Kidney (tissue), 14 donors: Measurements from ENCODE around the gene LRRC75A. TPM values are rescaled to one million over a fixed set of nuclear protein-coding genes. Genes with fewer than 3 reads are reported as not detected.
A peak's percentile ranks its signal among the peaks of the same experiment; 100 is the strongest.
"Not testable (repeated sequence)": the region's sequence is repeated elsewhere in the genome, so short reads cannot be mapped to it uniquely, and the experiment has no call there.

Experiments
- DNase-seq, 5 donors: peaks; one replicate each; pipeline ENCODE4 v3.0.0-alpha.2; 2013 to 2020
- FAIRE-seq: peaks from 2 replicates; lab custom pipeline; 2012; peaks lifted over from hg19 to GRCh38; lab: Jason Lieb, UNC
- H3K27ac ChIP-seq, 2 donors: one replicate each; pipeline ENCODE4 v1.7.0; 2013; ENCODE audit warnings: low read depth in 2 of 2, low read length in 2 of 2, inconsistent platforms in 1 of 2
- H3K27me3 ChIP-seq: one replicate; pipeline ENCODE4 v1.7.1; 2013; ENCODE audit warnings: low read length, inconsistent platforms; ENCODE audit not compliant: control insufficient read depth, insufficient read depth
- H3K36me3 ChIP-seq, 3 donors: one replicate each; pipeline versions ENCODE4 v1.7.0 to v1.7.1; 2013; ENCODE audit warnings: low read length in 3 of 3, control low read depth in 1 of 3, inconsistent platforms in 1 of 3; ENCODE audit not compliant: insufficient read depth in 3 of 3, control insufficient read depth in 2 of 3
- H3K4me1 ChIP-seq, 3 donors: one replicate each; pipeline versions ENCODE4 v1.7.0 to v1.7.1; 2013; ENCODE audit warnings: low read length in 3 of 3, inconsistent platforms in 1 of 3, low read depth in 1 of 3; ENCODE audit not compliant: control insufficient read depth in 2 of 3, insufficient read depth in 2 of 3
- H3K4me3 ChIP-seq, 3 donors: one replicate each; pipeline versions ENCODE4 v1.7.0 to v1.8.1; 2013; ENCODE audit warnings: low read length in 3 of 3, control low read depth in 1 of 3, inconsistent platforms in 1 of 3
- H3K9ac ChIP-seq, 3 donors: one replicate each; pipeline versions ENCODE4 v1.7.0 to v1.7.1; 2013; ENCODE audit warnings: low read length in 3 of 3, control low read depth in 1 of 3, inconsistent platforms in 1 of 3
- H3K9me3 ChIP-seq, 3 donors: one replicate each; pipeline versions ENCODE4 v1.7.0 to v1.7.1; 2013; ENCODE audit warnings: low read length in 3 of 3, control low read depth in 1 of 3, inconsistent platforms in 1 of 3; ENCODE audit not compliant: control insufficient read depth in 2 of 3, insufficient read depth in 1 of 3
- CTCF ChIP-seq: IDR thresholded peaks from 3 replicates; pipeline ENCODE4 v1.5.1; 2012; ENCODE audit warnings: mild to moderate bottlenecking, moderate library complexity, borderline replicate concordance; ENCODE audit not compliant: insufficient read depth; ENCODE audit errors: extremely low read depth
- intact Hi-C: fragments of 100-400 bp; cut with DNase I; formaldehyde crosslinking; loops from one replicate; pipeline ENCODE4 v1.11.1; 2022
- polyA plus RNA-seq: library from polyadenylated mRNA; stranded (reverse); fragments of 350-450 nt; fragmentation: Illumina TruSeq; extraction: RNeasy Lipid Tissue Mini Kit (QIAGEN cat#74804); gene quantifications from one replicate; pipeline ENCODE4 v1.2.3, GENCODE V29; 2014; ENCODE audit warnings: low read depth, low replicate concordance; ENCODE audit not compliant: insufficient read depth
- total RNA-seq: library from RNA; stranded (reverse); fragmentation: NEBNext Ultra II Directional; extraction: Animal tissue kit (Norgen Biotek cat#: 25700); gene quantifications from one replicate; pipeline ENCODE4 v1.2.1, GENCODE V29; 2021
- donor health status: control.
- donor health status: control.
- donor health status: control.
- donor health status: control.
- donor health status: control.
- donor health status: DM: yes; HTN: yes; CAD: no.
- donor health status: Normal renal cell carcinoma (clear cell type).

The LRRC75A gene
- total and polyA plus RNA-seq, 2 donors from 2014 or later, result 2.5 to 2.6 TPM

- Histone ChIP-seq H3K4me3 (no peak overlapping the region), H3K36me3 (peaks cover 5 to 25% (median 15%) of the 10 kb centered on the region in 3 donors), H3K27ac (no peak overlapping the region), H3K4me1 (peaks cover 3 to 28% (median 8%) of the 10 kb centered on the region in 3 donors), H3K9ac (no peak overlapping the region), H3K27me3 (no peaks in the 10 kb centered on the region), H3K9me3 (no peaks in the 10 kb centered on the region)
- TF ChIP-seq CTCF, result no peak
- intact Hi-C loops, result no loop called here
- DNase-seq (no peak), FAIRE-seq (no peak)
These were observed 49.1 kb downstream of the LRRC75A start for GRCh38 chr17:16442594-16443510.

GRCh38 chr17:16442141-16442540 lies 49.9 kb downstream of the LRRC75A start:
- Histone ChIP-seq H3K4me1 (peaks cover 3 to 28% (median 8%) of the 10 kb centered on the region in 3 donors), H3K36me3 (peaks cover 5 to 25% (median 15%) of the 10 kb centered on the region in 3 donors), H3K9me3 (no peaks in the 10 kb centered on the region), H3K27ac (no peak overlapping the region), H3K27me3 (no peaks in the 10 kb centered on the region), H3K9ac (no peak overlapping the region), H3K4me3 (no peak overlapping the region)
- intact Hi-C loops, result no loop called here
- no peak for TF ChIP-seq CTCF
- DNase-seq, result no peak
- FAIRE-seq, result no peak

GRCh38 chr17:16440901-16441629 lies 50.9 kb downstream of the LRRC75A start:
- no peak for DNase-seq
- intact Hi-C loops, result no loop called here
- Histone ChIP-seq H3K36me3 (peaks cover 5 to 25% (median 15%) of the 10 kb centered on the region in 3 donors), H3K27ac (no peak overlapping the region), H3K27me3 (no peaks in the 10 kb centered on the region), H3K4me3 (peak overlapping the region in 1 of 3 donors; percentile 89), H3K9me3 (no peaks in the 10 kb centered on the region), H3K9ac (no peak overlapping the region), H3K4me1 (peaks cover 3 to 28% (median 8%) of the 10 kb centered on the region in 3 donors)
- no peak for TF ChIP-seq CTCF
- FAIRE-seq, result no peak

- DNase-seq, H3K9me3 ChIP-seq, intact Hi-C loops, H3K27ac ChIP-seq, FAIRE-seq, H3K27me3 ChIP-seq: not testable (repeated sequence)
- Histone ChIP-seq H3K4me1 (peaks cover 3 to 28% (median 8%) of the 10 kb centered on the region in 3 donors), H3K36me3 (peaks cover 5 to 25% (median 15%) of the 10 kb centered on the region in 3 donors), H3K4me3 (peak overlapping the region; percentile 89 to 99 (median 98)), H3K9ac (peak overlapping the region in 2 of 3 donors; percentile 89 to 99)
These were observed 51.6 kb downstream of the LRRC75A start for GRCh38 chr17:16440354-16440753.
